Esophagus squamous epithelium (tissue), 5 donors: Measurements from ENCODE around the gene PKP4. TPM values are rescaled to one million over a fixed set of nuclear protein-coding genes. Genes with fewer than 3 reads are reported as not detected.

Experiments
- DNase-seq: peaks from one replicate; lab custom pipeline; 2025; lab: John Stamatoyannopoulos, UW
- H3K27ac ChIP-seq, 4 donors: fragments of 200-600 bp; sonication (generic); one replicate each; pipeline ENCODE4 v1.5.1; 2016 to 2019; ENCODE audit warnings: mild to moderate bottlenecking in 1 of 4
- H3K27me3 ChIP-seq, 4 donors: fragments of 200-600 bp; sonication (generic); 1 replicate in 3 of 4; 2 replicates in 1 of 4; pipeline versions ENCODE4 v1.5.1 to v1.6.0; 2017 to 2021; ENCODE audit warnings: antibody characterized with exemption in 1 of 4
- H3K36me3 ChIP-seq, 3 donors: fragments of 200-600 bp; sonication (generic); one replicate each; pipeline ENCODE4 v1.5.1; 2016 to 2019
- H3K4me1 ChIP-seq, 3 donors: fragments of 200-600 bp; sonication (generic); one replicate each; pipeline ENCODE4 v1.5.1; 2017 to 2019
- H3K4me3 ChIP-seq, 4 donors: fragments of 200-600 bp; sonication (generic); 1 replicate in 3 of 4; 2 replicates in 1 of 4; pipeline ENCODE4 v1.5.1; 2016 to 2019; ENCODE audit warnings: mild to moderate bottlenecking in 2 of 4, moderate library complexity in 1 of 4
- H3K9me3 ChIP-seq, 3 donors: fragments of 200-600 bp; sonication (generic); one replicate each; pipeline ENCODE4 v1.5.1; 2016 to 2019
- CTCF ChIP-seq, 6 experiments: fragments of 450-650 bp in 4 of 6; fragments of 200-600 bp in 2 of 6; sonication (generic) in 2 of 6; IDR thresholded peaks; one replicate each; pipeline ENCODE4 v1.5.1; 2016 to 2019; ENCODE audit warnings: antibody characterized with exemption in 6 of 6, mild to moderate bottlenecking in 4 of 6, moderate library complexity in 4 of 6
- POLR2A ChIP-seq, 4 donors: fragments of 450-650 bp; IDR thresholded peaks; one replicate each; pipeline ENCODE4 v1.6.1; 2017; ENCODE audit warnings: antibody characterized with exemption in 4 of 4, mild to moderate bottlenecking in 4 of 4, moderate library complexity in 3 of 4
- WGBS, 2 donors: methylation state at CpG; one replicate each; pipeline ENCODE4 v1.1.5; 2018; 5-methylcytosine and 5-hydroxymethylcytosine counted together
- intact Hi-C: fragments of 100-400 bp; cut with DNase I; formaldehyde crosslinking; loops from one replicate; pipeline ENCODE4 v1.15.0; 2022
- total RNA-seq, 4 donors: library from RNA; depleted of rRNA; stranded (reverse); fragments of >200 nt; gene quantifications; one replicate each; pipeline ENCODE4 v1.1.0, GENCODE V29; 2016
- donor health status: DM: yes; HTN: yes; CAD: no.

Gene PKP4
- total RNA-seq, 4 donors from 2014 or later = 36.3 to 77.1 (median 46.6) TPM

DNA sequence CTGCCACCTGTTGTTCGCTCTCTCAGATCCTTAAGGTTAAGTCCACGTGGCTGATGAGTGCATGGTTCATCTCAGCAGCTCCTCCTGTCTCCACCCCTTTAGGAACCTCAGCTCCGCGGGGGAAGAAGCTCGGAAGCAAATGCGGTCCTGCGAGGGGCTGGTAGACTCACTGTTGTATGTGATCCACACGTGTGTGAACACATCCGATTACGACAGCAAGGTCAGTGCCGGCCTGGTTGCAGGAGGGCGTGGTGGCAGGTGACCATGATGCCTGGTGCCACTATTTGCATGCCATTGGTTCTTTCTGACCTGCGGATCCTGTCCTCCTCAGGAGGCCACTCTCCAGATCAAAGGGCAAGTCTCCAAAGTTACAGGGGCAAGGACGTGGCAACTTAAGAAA, 204.5 kb downstream of the PKP4 start:
- intact Hi-C loops = no loop called here
- DNase-seq = no peak
- Histone ChIP-seq H3K36me3 (peaks cover 0 to 72% (median 7%) of the 10 kb centered on the region in 3 donors), H3K27ac (no peak overlapping the region), H3K27me3 (no peaks in the 10 kb centered on the region), H3K4me1 (peaks cover 0 to 19% (median 0%) of the 10 kb centered on the region in 3 donors), H3K9me3 (no peaks in the 10 kb centered on the region), H3K4me3 (no peak overlapping the region)
- 94 to 97% methylated on average over 8 to 11 of the region's 14 CpGs for WGBS, 2 donors
- no peak for TF ChIP-seq POLR2A (IDR thresholded peaks at IDR 0.05)
- no peak for TF ChIP-seq CTCF (IDR thresholded peaks at IDR 0.05)

DNA sequence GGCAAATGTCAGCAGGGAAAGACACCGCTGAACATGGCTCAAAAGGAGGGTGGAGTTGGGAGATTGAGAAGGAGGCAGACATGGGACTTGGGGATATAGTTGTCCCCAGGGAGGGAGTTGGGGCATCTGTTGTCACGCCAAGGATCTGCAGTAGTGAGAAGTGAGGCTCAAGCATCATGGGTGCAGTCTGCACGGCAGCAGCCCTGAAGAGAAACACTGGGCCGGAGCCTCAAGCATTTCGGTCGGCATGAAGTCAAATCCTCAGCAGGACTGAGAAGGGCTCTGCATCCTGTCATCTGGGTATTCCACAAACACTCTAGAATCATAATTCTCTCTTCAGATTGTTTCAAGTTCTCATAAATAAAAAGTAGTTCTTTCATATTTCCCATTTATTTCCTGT, 205.7 kb downstream of the PKP4 start:
- DNase-seq = no peak
- no peaks in the 10 kb centered on the region for H3K27me3 ChIP-seq
- H3K9me3 ChIP-seq = no peaks in the 10 kb centered on the region
- peaks cover 0 to 76% (median 7%) of the 10 kb centered on the region in 3 donors for H3K36me3 ChIP-seq
- no peak for TF ChIP-seq POLR2A (IDR thresholded peaks at IDR 0.05)
- no peak for TF ChIP-seq CTCF (IDR thresholded peaks at IDR 0.05)
- H3K4me3 ChIP-seq = no peak overlapping the region
- WGBS, 2 donors = 83 to 94% methylated on average over 6 of the region's 6 CpGs
- H3K4me1 ChIP-seq = peaks cover 0 to 31% (median 0%) of the 10 kb centered on the region in 3 donors
- H3K27ac ChIP-seq = no peak overlapping the region
- intact Hi-C loops = no loop called here

DNA sequence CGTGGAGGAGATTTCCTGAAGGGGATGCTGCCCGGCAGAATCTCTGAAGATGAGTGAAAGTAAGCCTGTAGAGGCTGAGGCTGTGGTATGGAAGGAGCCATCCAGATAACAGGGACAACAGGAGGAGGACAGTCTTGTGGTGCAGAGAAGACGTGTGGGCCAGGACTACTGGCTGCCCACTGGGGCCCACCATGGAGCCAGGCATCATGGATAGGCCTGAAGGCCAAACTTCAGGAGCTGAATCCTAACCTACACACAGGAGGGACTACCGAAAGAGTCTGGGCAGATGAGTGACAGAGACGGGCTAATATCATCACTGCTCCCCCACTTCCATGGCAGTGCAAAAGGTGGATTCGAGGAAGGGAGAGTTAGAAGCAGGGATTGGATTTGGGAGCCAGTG, 207.0 kb downstream of the PKP4 start:
- TF ChIP-seq CTCF (IDR thresholded peaks at IDR 0.05) (no peak), POLR2A (IDR thresholded peaks at IDR 0.05) (no peak)
- Histone ChIP-seq H3K4me3 (no peak overlapping the region), H3K27me3 (no peaks in the 10 kb centered on the region), H3K27ac (no peak overlapping the region), H3K4me1 (peaks cover 0 to 43% (median 0%) of the 10 kb centered on the region in 3 donors), H3K36me3 (peaks cover 0 to 83% (median 7%) of the 10 kb centered on the region in 3 donors), H3K9me3 (no peaks in the 10 kb centered on the region)
- intact Hi-C loops = no loop called here
- WGBS, 2 donors = 86 to 94% methylated on average over 6 of the region's 6 CpGs
- no peak for DNase-seq

DNA sequence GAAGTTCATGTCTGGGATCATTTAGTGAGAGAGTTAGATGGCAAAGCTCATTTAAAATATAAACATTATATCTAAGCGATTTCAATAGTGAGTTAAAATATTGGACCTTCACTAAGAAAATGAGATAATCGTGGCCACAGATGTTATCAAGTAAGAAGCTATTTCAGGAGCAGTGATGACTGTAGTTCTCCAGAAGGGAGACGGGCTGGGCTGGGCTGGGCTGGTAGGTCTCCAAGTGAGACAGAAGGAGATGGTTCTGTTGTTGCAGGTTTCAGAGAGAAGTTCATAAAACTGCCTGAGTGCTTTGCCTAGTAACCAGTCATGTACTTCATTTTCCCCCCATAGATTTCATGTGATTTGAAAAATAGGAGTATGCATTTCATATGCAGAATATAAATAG, 208.2 kb downstream of the PKP4 start:
- H3K4me1 ChIP-seq = peaks cover 0 to 46% (median 0%) of the 10 kb centered on the region in 3 donors
- no peak for DNase-seq
- TF ChIP-seq POLR2A (IDR thresholded peaks at IDR 0.05) (no peak), CTCF (IDR thresholded peaks at IDR 0.05) (no peak)
- intact Hi-C loops = no loop called here
- 45 to 78% methylated on average over 3 of the region's 3 CpGs for WGBS, 2 donors
- H3K27ac ChIP-seq = peak overlapping the region in 1 of 4 donors; percentile 31
- H3K9me3 ChIP-seq = no peaks in the 10 kb centered on the region
- no peak overlapping the region for H3K4me3 ChIP-seq
- H3K36me3 ChIP-seq = peaks cover 0 to 86% (median 7%) of the 10 kb centered on the region in 3 donors
- no peaks in the 10 kb centered on the region for H3K27me3 ChIP-seq

GRCh38 chr2:158665536-158666302, 209.0 kb downstream of the PKP4 start:
- Histone ChIP-seq H3K36me3 (peaks cover 0 to 86% (median 7%) of the 10 kb centered on the region in 3 donors), H3K4me1 (peaks cover 0 to 46% (median 0%) of the 10 kb centered on the region in 3 donors), H3K9me3 (no peaks in the 10 kb centered on the region), H3K27ac (peak overlapping the region in 1 of 4 donors; percentile 63), H3K4me3 (no peak overlapping the region), H3K27me3 (no peaks in the 10 kb centered on the region)
- TF ChIP-seq CTCF (IDR thresholded peaks at IDR 0.05) (no peak), POLR2A (IDR thresholded peaks at IDR 0.05) (no peak)
- intact Hi-C loops = no loop called here
- 33 to 38% methylated on average over 5 of the region's 5 CpGs for WGBS, 2 donors
- DNase-seq = no peak
